Muscle layer of duodenum (tissue), 2 donors: ENCODE measurements around the gene IFRD2.
A peak's percentile ranks its signal among the peaks of the same experiment; 100 is the strongest.
"Not testable (repeated sequence)": the region's sequence is repeated elsewhere in the genome, so short reads cannot be mapped to it uniquely, and the experiment has no call there.

Experiments used
- H3K27ac ChIP-seq: one replicate; pipeline ENCODE4 v1.7.0; 2013; ENCODE audit warnings: mild to moderate bottlenecking, low read length
- H3K27me3 ChIP-seq: one replicate; pipeline ENCODE4 v1.7.0; 2013; ENCODE audit warnings: low read depth, mild to moderate bottlenecking, control low read depth, low read length
- H3K36me3 ChIP-seq, 2 donors: one replicate each; pipeline ENCODE4 v1.7.0; 2013; ENCODE audit warnings: low read length in 2 of 2, control low read depth in 1 of 2, mild to moderate bottlenecking in 1 of 2; ENCODE audit not compliant: insufficient read depth in 2 of 2, control insufficient read depth in 1 of 2
- H3K4me1 ChIP-seq, 2 donors: one replicate each; pipeline ENCODE4 v1.7.0; 2013; ENCODE audit warnings: low read length in 2 of 2, mild to moderate bottlenecking in 2 of 2, control low read depth in 1 of 2, moderate library complexity in 1 of 2; ENCODE audit not compliant: insufficient read depth in 2 of 2, control insufficient read depth in 1 of 2
- H3K4me3 ChIP-seq, 2 donors: one replicate each; pipeline ENCODE4 v1.7.0; 2013; ENCODE audit warnings: low read length in 2 of 2, low read depth in 1 of 2, mild to moderate bottlenecking in 1 of 2
- H3K9me3 ChIP-seq, 2 donors: one replicate each; pipeline ENCODE4 v1.7.0; 2013; ENCODE audit warnings: low read length in 2 of 2, control low read depth in 1 of 2, mild to moderate bottlenecking in 1 of 2; ENCODE audit not compliant: control insufficient read depth in 1 of 2
- donor health status: healthy.

Gene IFRD2

GRCh38 chr3:50262200-50262599, 30.0 kb downstream of the IFRD2 start:
- Histone ChIP-seq H3K4me1 (peaks cover 29 to 46% of the 10 kb centered on the region in 2 donors), H3K36me3 (peaks cover 8 to 15% of the 10 kb centered on the region in 2 donors)
- H3K4me3 ChIP-seq, H3K9me3 ChIP-seq, H3K27me3 ChIP-seq, H3K27ac ChIP-seq: not testable (repeated sequence)

GRCh38 chr3:50261505-50261904, 30.7 kb downstream of the IFRD2 start:
- H3K27ac ChIP-seq, result peak overlapping the region; percentile 49
- peaks cover 15 to 22% of the 10 kb centered on the region in 2 donors for H3K36me3 ChIP-seq
- no peaks in the 10 kb centered on the region for H3K27me3 ChIP-seq
- no peaks in the 10 kb centered on the region for H3K9me3 ChIP-seq
- H3K4me1 ChIP-seq, result peaks cover 24 to 41% of the 10 kb centered on the region in 2 donors
- peak overlapping the region in 1 of 2 donors; percentile 57 for H3K4me3 ChIP-seq

GRCh38 chr3:50260942-50261441, 31.2 kb downstream of the IFRD2 start:
- peak overlapping the region in 1 of 2 donors; percentile 57 for H3K4me3 ChIP-seq

DNA sequence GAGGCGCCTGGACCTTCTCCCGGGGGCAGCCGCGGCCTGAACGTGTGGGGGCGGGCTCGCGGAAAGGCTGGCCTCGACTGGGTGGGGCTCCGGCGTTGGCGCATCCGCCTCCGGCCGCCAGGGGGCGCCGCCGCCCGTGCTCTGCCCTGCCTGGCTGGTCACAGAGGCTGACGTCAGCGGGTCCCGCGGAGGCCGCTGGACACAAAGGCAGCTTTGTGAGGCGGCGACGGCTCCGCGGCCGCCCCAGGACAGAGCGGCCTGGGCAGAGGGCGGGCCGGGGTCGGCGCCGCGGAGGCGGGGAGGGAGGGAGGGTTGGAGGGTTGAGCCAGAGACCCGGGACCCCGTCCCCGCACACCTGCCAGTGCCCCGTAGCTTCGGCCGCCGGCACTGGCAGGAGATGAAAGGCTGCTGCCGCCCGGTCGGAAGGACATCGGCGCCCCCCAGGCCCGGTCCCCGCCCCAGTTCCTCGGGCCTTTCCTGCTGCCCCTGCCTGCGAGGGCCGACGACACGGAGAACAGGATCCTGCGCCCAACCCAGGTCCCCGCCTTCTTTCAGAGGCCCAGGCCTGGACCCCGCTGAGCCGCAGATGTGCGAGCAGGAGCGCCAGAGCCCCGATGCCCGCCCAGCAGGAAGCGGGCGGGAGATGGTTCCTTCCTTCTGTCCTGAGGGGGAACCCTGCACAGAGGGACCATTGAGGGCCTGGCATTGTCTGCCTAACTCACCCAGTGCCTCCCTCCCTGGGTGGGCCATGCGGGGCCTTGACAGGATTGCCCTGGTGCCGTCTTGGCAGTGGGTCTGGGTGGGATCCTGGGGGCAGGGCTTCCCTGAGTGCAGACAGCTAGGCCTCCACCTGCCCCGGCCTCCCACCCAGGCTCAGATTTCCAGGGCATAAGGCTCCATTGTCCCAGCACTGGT, 31.9 kb downstream of the IFRD2 start:
- Histone ChIP-seq H3K4me3 (peak overlapping the region; percentile 18 to 57), H3K9me3 (no peaks in the 10 kb centered on the region), H3K27ac (peak overlapping the region; percentile 49), H3K4me1 (peaks cover 14 to 29% of the 10 kb centered on the region in 2 donors), H3K36me3 (peaks cover 19 to 30% of the 10 kb centered on the region in 2 donors), H3K27me3 (no peaks in the 10 kb centered on the region)

More at GRCh38 chr3:50260942-50261441, 31.2 kb downstream of the IFRD2 start:
- H3K27me3 ChIP-seq, result no peaks in the 10 kb centered on the region
- H3K27ac ChIP-seq, result peak overlapping the region; percentile 49
- H3K36me3 ChIP-seq, result peaks cover 19 to 27% of the 10 kb centered on the region in 2 donors
- H3K9me3 ChIP-seq, result no peaks in the 10 kb centered on the region
- peaks cover 20 to 36% of the 10 kb centered on the region in 2 donors for H3K4me1 ChIP-seq

- Histone ChIP-seq H3K27ac (peak overlapping the region; percentile 63), H3K36me3 (peaks cover 19 to 38% of the 10 kb centered on the region in 2 donors), H3K27me3 (no peaks in the 10 kb centered on the region), H3K4me1 (peaks cover 9 to 24% of the 10 kb centered on the region in 2 donors), H3K4me3 (peak overlapping the region in 1 of 2 donors; percentile 25), H3K9me3 (no peaks in the 10 kb centered on the region)
Observed at GRCh38 chr3:50259432-50260026, 32.7 kb downstream of the IFRD2 start.

DNA sequence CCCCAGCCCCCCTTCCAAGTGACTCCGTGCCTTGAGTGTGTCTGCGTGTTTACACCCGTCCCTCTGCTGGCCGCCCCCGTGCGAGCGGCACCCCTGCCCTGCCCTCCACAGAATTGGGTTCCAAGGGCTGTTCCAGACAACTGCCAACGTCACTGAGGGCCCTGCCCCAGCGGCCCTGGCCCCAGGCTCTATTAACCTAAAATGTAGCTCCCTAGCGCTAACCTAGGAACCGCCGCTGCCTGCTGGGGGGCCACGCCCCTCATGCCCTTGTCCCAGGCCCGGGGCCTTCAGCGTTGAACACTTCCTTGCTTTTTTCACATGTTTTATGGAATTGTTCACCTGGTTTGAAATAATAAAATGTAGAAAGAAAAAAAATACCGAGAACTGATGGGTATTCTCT, 33.2 kb downstream of the IFRD2 start:
- Histone ChIP-seq H3K9me3 (no peaks in the 10 kb centered on the region), H3K27ac (peak overlapping the region; percentile 63), H3K4me1 (peaks cover 6 to 19% of the 10 kb centered on the region in 2 donors), H3K4me3 (no peak overlapping the region), H3K36me3 (peaks cover 25 to 43% of the 10 kb centered on the region in 2 donors), H3K27me3 (no peaks in the 10 kb centered on the region)

- no peak overlapping the region for H3K4me3 ChIP-seq
- no peaks in the 10 kb centered on the region for H3K9me3 ChIP-seq
- H3K36me3 ChIP-seq, result peaks cover 28 to 49% of the 10 kb centered on the region in 2 donors
- peaks cover 6 to 19% of the 10 kb centered on the region in 2 donors for H3K4me1 ChIP-seq
- no peak overlapping the region for H3K27ac ChIP-seq
- H3K27me3 ChIP-seq, result no peaks in the 10 kb centered on the region
Observed at GRCh38 chr3:50258029-50258680, 34.1 kb downstream of the IFRD2 start.

DNA sequence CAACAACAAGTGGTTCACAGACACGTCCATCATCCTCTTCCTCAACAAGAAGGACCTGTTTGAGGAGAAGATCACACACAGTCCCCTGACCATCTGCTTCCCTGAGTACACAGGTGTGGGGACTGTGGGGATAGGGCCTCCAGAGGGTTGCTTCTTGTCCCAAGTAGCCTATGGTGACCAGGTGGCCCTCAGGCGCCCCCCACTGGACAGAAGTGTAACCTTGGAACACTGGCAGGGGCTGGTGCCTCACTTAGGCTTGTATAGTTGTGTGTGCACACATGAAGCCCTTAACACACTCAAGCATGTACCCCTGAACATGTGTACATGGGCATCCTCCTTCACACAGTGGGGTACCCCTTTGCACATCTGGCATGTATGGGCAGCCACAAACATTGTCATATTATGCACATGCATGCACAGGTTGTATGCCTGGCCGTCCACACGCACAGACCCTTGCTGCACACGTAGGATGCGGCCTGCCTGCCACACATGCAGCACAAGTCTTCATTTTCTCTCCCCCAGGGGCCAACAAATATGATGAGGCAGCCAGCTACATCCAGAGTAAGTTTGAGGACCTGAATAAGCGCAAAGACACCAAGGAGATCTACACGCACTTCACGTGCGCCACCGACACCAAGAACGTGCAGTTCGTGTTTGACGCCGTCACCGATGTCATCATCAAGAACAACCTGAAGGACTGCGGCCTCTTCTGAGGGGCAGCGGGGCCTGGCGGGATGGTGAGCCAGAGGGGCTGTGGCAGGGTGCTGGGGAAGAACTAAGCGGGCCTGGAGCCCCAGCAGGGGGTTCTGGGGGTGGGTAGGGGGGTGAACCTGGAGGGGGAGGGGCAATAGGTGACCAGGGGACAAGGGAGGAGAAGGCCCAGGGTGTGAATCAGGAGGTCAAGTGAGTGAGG, 35.0 kb downstream of the IFRD2 start:
- Histone ChIP-seq H3K4me1 (peaks cover 6 to 19% of the 10 kb centered on the region in 2 donors), H3K27me3 (no peaks in the 10 kb centered on the region), H3K36me3 (peaks cover 29 to 58% of the 10 kb centered on the region in 2 donors), H3K9me3 (no peaks in the 10 kb centered on the region), H3K4me3 (no peak overlapping the region), H3K27ac (no peak overlapping the region)

DNA sequence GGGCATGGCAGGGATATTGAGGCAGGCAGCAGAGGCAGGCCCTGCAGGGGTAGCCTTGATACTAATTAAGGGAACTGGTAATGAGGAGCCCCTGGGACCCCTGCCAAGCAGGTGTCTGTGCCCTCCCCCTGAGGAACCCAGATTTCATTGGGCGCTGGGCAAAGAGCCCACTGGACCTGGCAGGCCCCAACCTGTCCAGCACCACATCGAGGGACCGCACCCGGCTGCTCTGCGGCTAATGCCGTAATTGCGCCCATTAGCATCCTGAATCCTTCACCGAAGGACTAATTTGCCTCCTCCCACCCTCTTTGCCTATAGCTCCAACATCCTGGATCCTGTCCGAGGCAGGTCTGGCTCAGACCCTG, 37.0 kb downstream of the IFRD2 start:
- Histone ChIP-seq H3K27ac (peak overlapping the region; percentile 85), H3K4me3 (no peak overlapping the region), H3K27me3 (no peaks in the 10 kb centered on the region), H3K4me1 (peaks cover 3 to 18% of the 10 kb centered on the region in 2 donors), H3K36me3 (peaks cover 33 to 69% of the 10 kb centered on the region in 2 donors), H3K9me3 (no peaks in the 10 kb centered on the region)

DNA sequence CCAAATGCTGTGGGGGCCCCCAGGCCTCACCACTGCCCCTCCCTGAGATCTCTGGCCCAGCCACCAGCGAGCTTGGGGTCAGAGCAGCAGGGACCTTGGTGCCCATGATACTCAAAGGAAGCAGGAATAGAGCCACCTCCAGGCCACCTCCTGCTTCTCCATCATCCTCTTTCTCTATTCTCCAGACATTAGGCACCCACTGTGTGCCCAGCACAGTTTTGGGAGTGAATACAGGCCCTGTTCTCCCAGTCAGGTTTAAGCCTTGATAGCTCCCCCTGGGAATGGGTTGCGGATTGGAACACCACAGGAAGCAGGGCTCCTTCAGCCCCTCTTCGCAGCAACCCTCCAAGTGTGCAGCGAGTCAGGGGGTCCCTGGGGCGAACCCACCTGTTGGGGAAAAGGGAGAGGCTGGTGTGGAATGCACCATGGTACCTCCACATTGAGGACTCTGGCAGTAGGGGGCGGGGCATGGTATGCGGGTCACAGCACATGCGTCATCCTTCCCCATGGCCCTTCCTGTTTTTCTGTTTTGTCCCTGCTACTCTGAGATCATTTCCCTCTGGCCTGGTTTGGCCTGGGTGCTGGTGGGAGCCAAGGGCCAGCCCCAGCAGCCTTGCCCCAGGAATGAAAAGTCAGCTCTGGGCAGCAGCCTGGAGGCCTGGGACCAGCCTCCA, 37.5 kb downstream of the IFRD2 start:
- no peak overlapping the region for H3K4me3 ChIP-seq
- peak overlapping the region; percentile 85 for H3K27ac ChIP-seq
- no peaks in the 10 kb centered on the region for H3K9me3 ChIP-seq
- H3K36me3 ChIP-seq, result peaks cover 33 to 69% of the 10 kb centered on the region in 2 donors
- H3K27me3 ChIP-seq, result no peaks in the 10 kb centered on the region
- H3K4me1 ChIP-seq, result peaks cover 3 to 22% of the 10 kb centered on the region in 2 donors
